ENCODE measurements around the gene COL4A3.

The COL4A3 gene

GRCh38 chr2:227147023-227147422, 17.4 kb upstream of the COL4A3 start:
- Histone ChIP-seq H3K27me3 (ENCODE audit: insufficient read depth, low read length) (no peaks in the 10 kb centered on the region), H3K9ac (ENCODE audit: low read length) (no peak overlapping the region), H3K79me2 (ENCODE audit: insufficient read depth, low read length) (no peaks in the 10 kb centered on the region), H3K36me3 (ENCODE audit: insufficient read depth, low read length) (peaks cover 25% of the 10 kb centered on the region), H4K20me1 (ENCODE audit: insufficient read depth, low read length) (no peaks in the 10 kb centered on the region), H3K4me1 (ENCODE audit: insufficient read depth, low read length, severe bottlenecking) (no peaks in the 10 kb centered on the region), H3K4me2 (ENCODE audit: low read length) (no peak overlapping the region), H3F3A (ENCODE audit: insufficient read depth, low read length) (no peaks in the 10 kb centered on the region), H3K4me3 (ENCODE audit: low read depth, low read length, poor library complexity, severe bottlenecking) (no peak overlapping the region), H2AFZ (ENCODE audit: low read length) (no peak overlapping the region), H3K9me3 (ENCODE audit: low read length) (peaks cover 3% of the 10 kb centered on the region; the same call in 1 of the 2 replicates), H3K27ac (ENCODE audit: low read depth, low read length, poor library complexity, severe bottlenecking) (no peak overlapping the region), H3K9me2 (ENCODE audit: low read depth, low read length) (no peaks in the 10 kb centered on the region)
- TF ChIP-seq CTCF (IDR thresholded peaks at IDR 0.05; ENCODE audit: low read length) (no peak), EZH2 (IDR thresholded peaks at IDR 0.05; ENCODE audit: borderline replicate concordance, low read length) (no peak)

GRCh38 chr2:227148106-227148505, 16.3 kb upstream of the COL4A3 start:
- Histone ChIP-seq H3K9me3 (ENCODE audit: low read length) (peaks cover 3% of the 10 kb centered on the region; the same call in 1 of the 2 replicates), H3K27ac (ENCODE audit: low read depth, low read length, poor library complexity, severe bottlenecking) (no peak overlapping the region)

GRCh38 chr2:227150222-227150936, 14.0 kb upstream of the COL4A3 start:
- no peak overlapping the region for H3K9ac ChIP-seq (ENCODE audit: low read length)
- no peak overlapping the region for H3K27ac ChIP-seq (ENCODE audit: low read depth, low read length, poor library complexity, severe bottlenecking)
- no peaks in the 10 kb centered on the region for H3K27me3 ChIP-seq (ENCODE audit: insufficient read depth, low read length)
- H3K4me2 ChIP-seq (ENCODE audit: low read length), result no peak overlapping the region
- peaks cover 16% of the 10 kb centered on the region for H3K36me3 ChIP-seq (ENCODE audit: insufficient read depth, low read length)
- no peaks in the 10 kb centered on the region for H3K9me2 ChIP-seq (ENCODE audit: low read depth, low read length)
- H3K9me3 ChIP-seq (ENCODE audit: low read length), result peaks cover 3% of the 10 kb centered on the region; the same call in 1 of the 2 replicates
- H3K4me1 ChIP-seq (ENCODE audit: insufficient read depth, low read length, severe bottlenecking), result no peaks in the 10 kb centered on the region
- H4K20me1 ChIP-seq (ENCODE audit: insufficient read depth, low read length), result no peaks in the 10 kb centered on the region
- H3K79me2 ChIP-seq (ENCODE audit: insufficient read depth, low read length), result no peaks in the 10 kb centered on the region
- TF ChIP-seq EZH2 (IDR thresholded peaks at IDR 0.05; ENCODE audit: borderline replicate concordance, low read length) (no peak), CTCF (IDR thresholded peaks at IDR 0.05; ENCODE audit: low read length) (no peak)
- H3F3A ChIP-seq (ENCODE audit: insufficient read depth, low read length), result no peaks in the 10 kb centered on the region
- no peak overlapping the region for H3K4me3 ChIP-seq (ENCODE audit: low read depth, low read length, poor library complexity, severe bottlenecking)
- no peak overlapping the region for H2AFZ ChIP-seq (ENCODE audit: low read length)

More at GRCh38 chr2:227148106-227148505, 16.3 kb upstream of the COL4A3 start:
- no peaks in the 10 kb centered on the region for H3F3A ChIP-seq (ENCODE audit: insufficient read depth, low read length)
- no peak overlapping the region for H2AFZ ChIP-seq (ENCODE audit: low read length)
- H3K4me1 ChIP-seq (ENCODE audit: insufficient read depth, low read length, severe bottlenecking), result no peaks in the 10 kb centered on the region
- H3K36me3 ChIP-seq (ENCODE audit: insufficient read depth, low read length), result peaks cover 26% of the 10 kb centered on the region
- no peak overlapping the region for H3K4me2 ChIP-seq (ENCODE audit: low read length)
- no peaks in the 10 kb centered on the region for H3K27me3 ChIP-seq (ENCODE audit: insufficient read depth, low read length)
- no peaks in the 10 kb centered on the region for H4K20me1 ChIP-seq (ENCODE audit: insufficient read depth, low read length)
- no peak for TF ChIP-seq CTCF (IDR thresholded peaks at IDR 0.05; ENCODE audit: low read length)
- TF ChIP-seq EZH2 (IDR thresholded peaks at IDR 0.05; ENCODE audit: borderline replicate concordance, low read length), result no peak
- no peak overlapping the region for H3K9ac ChIP-seq (ENCODE audit: low read length)
- H3K4me3 ChIP-seq (ENCODE audit: low read depth, low read length, poor library complexity, severe bottlenecking), result no peak overlapping the region
- no peaks in the 10 kb centered on the region for H3K9me2 ChIP-seq (ENCODE audit: low read depth, low read length)
- no peaks in the 10 kb centered on the region for H3K79me2 ChIP-seq (ENCODE audit: insufficient read depth, low read length)

Data from OCI-LY1 (cell line).